HepG2 (cell line): Measurements from ENCODE around the gene CLDN4. TPM values are rescaled to one million over a fixed set of nuclear protein-coding genes. Genes with fewer than 3 reads are reported as not detected.
A peak's percentile ranks its signal among the peaks of the same experiment; 100 is the strongest.

Experiments used
- AKAP8 ChIP-seq: sonication (generic); formaldehyde crosslinking; IDR thresholded peaks from 2 replicates; pipeline ENCODE4 v1.5.1; 2020; ENCODE audit warnings: mild to moderate bottlenecking, missing genetic modification reagents
- DMTF1 ChIP-seq: sonication (generic); formaldehyde crosslinking; IDR thresholded peaks from 2 replicates; pipeline ENCODE4 v1.4.0; 2020; ENCODE audit warnings: mild to moderate bottlenecking, missing genetic modification reagents
- HMGXB3 ChIP-seq: sonication (generic); formaldehyde crosslinking; IDR thresholded peaks from 2 replicates; pipeline ENCODE4 v1.4.0; 2020; ENCODE audit warnings: missing genetic modification reagents, borderline replicate concordance
- KDM5B ChIP-seq: sonication (generic); formaldehyde crosslinking; IDR thresholded peaks from 2 replicates; pipeline ENCODE4 v1.4.0; 2020; ENCODE audit warnings: missing genetic modification reagents, mild to moderate bottlenecking, borderline replicate concordance
- MTF1 ChIP-seq: sonication (generic); formaldehyde crosslinking; IDR thresholded peaks from 2 replicates; pipeline ENCODE4 v1.5.0; 2020; ENCODE audit warnings: missing genetic modification reagents
- POLR2AphosphoS2 ChIP-seq: IDR thresholded peaks from 2 replicates; pipeline ENCODE4 v1.6.1; 2011; ENCODE audit warnings: low read depth, low read length, improper control_type of control experiment
- RARA ChIP-seq: IDR thresholded peaks from 2 replicates; pipeline ENCODE4 v1.6.1; 2016; ENCODE audit warnings: missing genetic modification reagents, missing compliant biosample characterization
- TAF15 ChIP-seq: fragments of 200-400 bp; formaldehyde crosslinking; IDR thresholded peaks from one replicate; pipeline ENCODE4 v1.6.1; 2018; ENCODE audit warnings: mild to moderate bottlenecking, low read depth, low read length; ENCODE audit not compliant: poor library complexity, severe bottlenecking
- TSC22D2 ChIP-seq: sonication (generic); formaldehyde crosslinking; IDR thresholded peaks from 2 replicates; pipeline ENCODE4 v1.5.1; 2020; ENCODE audit warnings: missing genetic modification reagents, mild to moderate bottlenecking, borderline replicate concordance
- U2AF2 ChIP-seq: fragments of 200-400 bp; formaldehyde crosslinking; IDR thresholded peaks from 2 replicates; pipeline ENCODE4 v1.6.1; 2017; ENCODE audit warnings: low read depth, mild to moderate bottlenecking, low read length
- UBTF ChIP-seq: sonication (generic); formaldehyde crosslinking; IDR thresholded peaks from 2 replicates; pipeline ENCODE4 v1.4.0; 2020; ENCODE audit warnings: mild to moderate bottlenecking, missing genetic modification reagents
- XBP1 ChIP-seq: sonication (generic); formaldehyde crosslinking; IDR thresholded peaks from 2 replicates; pipeline ENCODE4 v1.5.0; 2020; ENCODE audit warnings: missing genetic modification reagents
- ZBTB20 ChIP-seq: sonication (generic); formaldehyde crosslinking; IDR thresholded peaks from 2 replicates; pipeline ENCODE4 v1.8.1; 2023; ENCODE audit warnings: missing genetic modification reagents, low read depth, mild to moderate bottlenecking, borderline replicate concordance
- ZKSCAN1 ChIP-seq: fragments of 150-350 bp; IDR thresholded peaks from 2 replicates; pipeline ENCODE4 v1.6.1; 2014; ENCODE audit warnings: low read length
- ZNF20 ChIP-seq: sonication (generic); formaldehyde crosslinking; IDR thresholded peaks from 2 replicates; pipeline ENCODE4 v1.4.0; 2020; ENCODE audit warnings: mild to moderate bottlenecking, moderate library complexity, missing genetic modification reagents
- ZNF33B ChIP-seq: sonication (generic); formaldehyde crosslinking; IDR thresholded peaks from 2 replicates; pipeline ENCODE4 v1.5.1; 2020; ENCODE audit warnings: mild to moderate bottlenecking, missing genetic modification reagents
- ZNF468 ChIP-seq: sonication (generic); formaldehyde crosslinking; IDR thresholded peaks from 2 replicates; pipeline ENCODE4 v1.8.0; 2022; ENCODE audit warnings: mild to moderate bottlenecking, moderate library complexity, missing genetic modification reagents
- ZNF619 ChIP-seq: sonication (generic); formaldehyde crosslinking; IDR thresholded peaks from 2 replicates; pipeline ENCODE4 v1.4.0; 2020; ENCODE audit warnings: mild to moderate bottlenecking, missing genetic modification reagents
- ZNF713 ChIP-seq: sonication (generic); formaldehyde crosslinking; IDR thresholded peaks from 2 replicates; pipeline ENCODE4 v1.4.0; 2020; ENCODE audit warnings: mild to moderate bottlenecking, missing genetic modification reagents
- ZNF761 ChIP-seq: sonication (generic); formaldehyde crosslinking; conservative IDR thresholded peaks from 2 replicates; pipeline ENCODE4 v1.4.0; 2020; ENCODE audit warnings: mild to moderate bottlenecking, missing genetic modification reagents
- polyA plus RNA-seq, 8 experiments: library from polyadenylated mRNA; depleted of rRNA in 3 of 8; stranded (reverse) in 7 of 8; unstranded in 1 of 8; fragments of >200 nt; fragmentation: Illumina TruSeq in 4 of 8; extraction: Trizol in 4 of 8; gene quantifications; 2 replicates each; pipeline versions ENCODE4 v1.2.1 to v1.2.3, GENCODE V29; 2011 to 2016; ENCODE audit warnings: low read depth in 4 of 8, missing spikeins in 1 of 8, mixed read lengths in 1 of 8; ENCODE audit not compliant: insufficient read depth in 1 of 8
- total RNA-seq, 5 experiments: library from RNA; depleted of rRNA; stranded (reverse); fragments of >200 nt; fragmentation: Illumina TruSeq; extraction: Trizol; gene quantifications; 2 replicates each; pipeline ENCODE4 v1.2.3, GENCODE V29; 2016; ENCODE audit warnings: low read depth in 1 of 5

The CLDN4 gene
- total and polyA plus RNA-seq, 2 of the 13 experiments (the other 11 are each of a cell fraction or from before 2014, with no cell fraction given): 28.2 to 35.7 TPM

GRCh38 chr7:73830681-73831583, at the start of gene CLDN4 (continued):
- TF ChIP-seq DMTF1 (CRISPR knock-in tag) (no peak), ZNF713 (CRISPR knock-in tag) (no peak), AKAP8 (0 out of 2 replicates have a peak, but pooled peaks have one; percentile 22), ZBTB20 (CRISPR knock-in tag) (no peak), KDM5B (CRISPR knock-in tag) (peak; percentile 65; the same call in 1 of the 2 replicates), ZNF33B (CRISPR knock-in tag) (no peak), ZKSCAN1 (no peak), TSC22D2 (peak; percentile 31; the same call in 1 of the 2 replicates), ZNF761 (no peak), RARA (peak; percentile 20; the same call in 1 of the 2 replicates), U2AF2 (no peak), TAF15 (no peak), HMGXB3 (CRISPR knock-in tag) (0 out of 2 replicates have a peak, but pooled peaks have one; percentile 49), POLR2AphosphoS2 (no peak), ZNF619 (CRISPR knock-in tag) (no peak), XBP1 (CRISPR knock-in tag) (no peak), ZNF20 (no peak), ZNF468 (CRISPR knock-in tag) (no peak), MTF1 (no peak), UBTF (peak; percentile 64; the same call in 1 of the 2 replicates)
